ENCODE results near the gene ASIC2.

The ASIC2 gene

DNA sequence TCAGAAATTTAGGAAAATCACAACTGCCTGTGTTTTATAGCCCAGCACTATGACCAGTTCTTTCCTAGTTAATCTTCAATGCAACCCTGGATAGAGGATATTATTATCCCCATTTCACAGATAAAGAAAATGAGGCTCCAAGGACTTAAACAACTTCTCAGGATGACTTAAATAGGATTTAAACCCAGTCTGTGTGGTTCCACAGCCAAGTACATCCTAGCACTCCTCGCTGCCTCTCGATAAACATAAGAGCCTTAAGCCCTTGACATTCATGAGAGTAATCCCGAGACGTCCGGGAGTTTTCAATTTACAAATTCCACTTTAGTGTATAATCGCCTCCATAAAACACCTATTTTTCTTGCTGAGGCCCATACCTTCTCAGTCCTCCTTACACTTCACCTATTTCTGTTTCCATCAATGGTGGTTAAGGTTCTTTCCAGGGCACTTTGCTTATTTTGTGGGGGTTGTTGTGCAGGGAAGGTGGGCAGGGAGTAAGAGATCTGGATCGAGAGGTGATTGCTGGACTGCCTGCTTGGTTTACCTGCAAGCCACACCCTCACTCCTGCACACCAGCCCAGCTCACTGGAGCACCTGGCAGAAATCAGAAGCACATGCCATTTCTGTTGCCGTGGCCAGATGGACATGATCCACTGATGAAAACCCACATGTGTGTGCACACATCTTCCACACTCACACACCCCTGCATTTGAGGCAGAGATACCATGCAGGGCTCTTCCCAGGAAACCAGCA lies 50.5 kb downstream of the ASIC2 start:
- no peak for DNase-seq (ENCODE audit: low read depth)

DNA sequence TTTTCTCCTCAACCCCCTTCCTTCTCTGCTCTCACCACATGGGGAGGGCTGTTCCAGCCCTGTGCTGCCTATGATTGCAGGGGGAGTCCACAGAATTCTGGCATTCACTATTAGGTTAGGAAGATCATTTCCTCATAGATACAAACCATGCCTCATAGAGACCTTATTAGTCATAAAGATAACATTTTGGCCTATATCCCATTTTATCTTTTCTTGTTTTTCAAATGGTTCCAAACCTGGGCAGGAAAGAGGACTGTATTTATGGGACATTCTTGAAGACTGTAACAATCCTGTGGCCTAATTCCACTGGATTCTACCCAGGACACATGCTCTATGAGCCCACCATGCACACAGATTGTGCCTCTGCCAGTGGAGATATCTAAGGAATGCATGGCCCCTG lies 51.7 kb downstream of the ASIC2 start:
- no peak for DNase-seq (ENCODE audit: low read depth)

DNA sequence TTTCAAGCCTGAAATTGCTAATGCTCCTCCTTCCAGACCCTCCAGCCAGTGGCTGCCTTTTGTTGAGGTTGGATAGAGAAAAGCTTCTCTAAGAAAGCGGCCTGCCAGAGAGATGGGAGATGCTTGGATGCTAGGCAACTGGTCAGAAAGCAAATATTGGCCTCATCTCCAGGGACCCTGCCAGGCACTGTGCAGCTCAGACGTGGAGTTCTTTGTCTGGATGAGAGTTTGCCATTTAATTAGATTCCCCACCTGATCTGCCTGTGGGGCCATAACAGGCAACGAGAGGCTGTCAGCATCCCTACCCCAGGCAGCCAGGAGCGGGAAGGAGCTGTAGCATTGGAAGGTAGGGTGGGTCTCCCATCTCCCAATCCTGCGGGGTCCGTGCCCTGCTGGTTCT lies 52.7 kb downstream of the ASIC2 start:
- DNase-seq (ENCODE audit: low read depth), result no peak

DNA sequence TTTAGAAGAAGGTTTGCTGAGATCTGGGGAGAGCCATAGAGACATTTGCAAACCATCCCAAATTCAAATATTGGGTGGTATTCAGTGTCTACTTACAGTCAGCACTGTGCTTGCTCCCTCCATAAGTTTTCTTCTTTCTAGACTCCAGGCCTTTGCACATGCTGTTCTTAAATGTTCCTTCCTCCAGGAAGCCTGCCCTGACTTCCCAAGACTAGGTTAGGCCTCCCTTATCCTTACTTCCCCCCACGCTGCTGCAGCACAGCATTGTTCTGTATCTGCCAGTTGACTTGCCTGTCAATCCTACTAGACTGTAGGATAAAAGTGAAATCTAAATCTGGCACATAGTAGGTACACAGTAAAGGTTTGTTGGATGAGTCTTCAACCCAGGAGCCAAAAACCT lies 53.4 kb downstream of the ASIC2 start:
- DNase-seq (ENCODE audit: low read depth), result no peak

DNA sequence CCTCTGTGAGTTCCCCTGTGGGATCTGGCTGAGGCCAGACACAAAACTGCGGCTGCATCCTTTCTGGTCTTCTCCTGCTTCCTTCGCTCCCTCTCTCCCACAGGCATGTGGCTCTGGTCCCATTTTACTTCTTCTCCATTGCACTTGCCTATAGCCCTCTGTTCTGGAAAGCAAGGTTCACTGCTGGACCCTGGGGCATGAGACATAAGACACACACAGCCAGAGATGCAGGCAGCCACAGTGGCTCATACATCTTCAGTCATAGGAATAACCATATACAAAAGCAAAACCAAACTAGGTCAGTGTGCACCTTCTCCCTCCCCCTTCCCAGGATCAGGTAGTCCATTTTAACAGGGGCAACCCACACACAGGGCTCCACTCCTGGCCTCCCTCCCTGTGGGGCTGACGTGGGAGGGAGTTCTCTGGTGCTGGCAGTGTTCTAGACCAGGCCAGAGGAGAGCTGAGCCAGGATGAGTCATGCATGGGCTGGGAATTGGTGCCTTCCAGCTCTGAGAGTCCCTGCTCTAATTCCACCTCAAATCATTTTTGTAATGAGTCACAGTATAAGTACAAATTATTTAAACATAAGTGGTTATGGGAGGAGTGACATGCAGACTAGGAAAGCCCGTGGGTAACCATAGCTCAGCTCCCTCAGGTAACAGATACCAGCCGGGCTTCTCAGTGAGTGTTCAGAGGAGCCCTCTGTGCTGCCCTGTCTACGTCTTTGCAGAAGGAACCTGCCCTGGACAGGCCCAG lies 58.0 kb downstream of the ASIC2 start:
- DNase-seq (ENCODE audit: low read depth), result no peak

DNA sequence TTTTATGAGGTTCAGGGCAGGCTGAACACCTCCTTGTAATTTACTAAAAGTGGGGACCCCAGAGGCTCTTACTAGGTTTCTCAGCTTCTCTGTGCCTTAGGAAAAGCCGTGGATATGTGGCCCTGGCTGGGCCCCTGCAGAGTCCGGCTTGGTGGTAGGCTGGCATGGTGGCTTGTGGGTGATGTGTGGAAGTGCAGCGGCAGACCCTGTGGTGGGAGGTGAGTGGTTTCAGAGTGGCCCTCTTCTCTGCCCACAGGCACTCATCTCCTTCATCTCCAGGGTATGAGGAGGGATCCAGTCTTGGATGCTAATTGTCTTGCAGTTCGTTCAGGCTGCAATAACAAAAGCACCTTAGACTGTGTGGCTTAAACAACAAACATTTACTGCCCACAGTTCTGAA lies 58.9 kb downstream of the ASIC2 start:
- no peak for DNase-seq (ENCODE audit: low read depth)

DNA sequence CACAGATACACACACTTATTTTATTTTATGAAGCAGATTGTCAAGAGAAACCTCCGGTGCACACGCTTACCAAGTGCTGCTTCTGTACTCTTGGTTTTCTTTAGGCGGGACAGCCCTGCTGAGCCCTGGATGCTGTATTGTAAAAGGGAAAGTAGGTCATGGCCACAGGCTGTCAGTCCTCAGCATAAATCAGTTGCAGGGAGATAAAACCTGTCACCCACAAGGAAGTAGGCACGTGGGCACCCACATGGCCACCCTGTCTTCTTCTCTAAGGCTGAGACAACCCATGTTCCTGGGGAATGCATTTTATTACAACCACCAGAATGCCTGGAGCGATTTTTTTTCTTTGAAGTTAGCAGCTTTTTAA lies 59.3 kb downstream of the ASIC2 start:
- no peak for DNase-seq (ENCODE audit: low read depth)

DNA sequence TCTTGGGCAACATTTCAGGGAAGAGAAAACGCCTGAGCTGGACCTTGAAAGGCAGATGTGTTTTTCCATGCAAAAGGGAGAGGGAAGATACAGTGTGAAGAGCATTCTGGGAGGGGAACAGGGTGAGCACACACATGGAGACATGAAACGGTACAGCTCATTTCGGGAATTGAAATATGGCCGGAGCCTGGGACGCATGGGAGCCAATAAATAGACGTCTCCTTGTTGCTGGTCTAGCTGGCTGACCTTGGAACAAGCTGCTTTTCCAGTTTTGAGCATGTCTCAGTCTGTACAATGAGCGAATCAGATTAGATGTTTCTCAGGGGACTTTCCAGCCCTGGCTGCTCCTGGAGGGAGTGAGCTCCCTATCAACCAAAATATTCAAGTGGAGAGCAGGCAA lies 63.6 kb downstream of the ASIC2 start:
- no peak for DNase-seq (ENCODE audit: low read depth)

DNA sequence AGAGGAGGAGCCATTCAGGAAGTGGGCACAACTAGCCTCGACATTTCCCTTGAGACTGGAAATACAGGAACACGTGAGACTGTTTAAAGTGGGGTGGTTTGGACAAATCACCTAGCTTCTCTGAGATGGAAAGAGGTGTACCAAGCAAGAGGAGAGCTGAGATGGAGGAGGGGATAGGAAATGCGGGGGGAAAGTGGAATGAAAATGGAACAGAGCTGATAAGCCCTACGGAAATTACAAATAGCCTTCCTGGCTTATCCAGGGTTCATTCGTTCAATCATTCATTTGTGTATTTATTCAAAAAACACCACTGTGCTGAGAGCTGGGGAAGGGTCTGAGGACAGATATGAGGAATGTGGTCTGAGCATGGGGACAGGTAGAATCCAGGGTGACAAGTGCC lies 64.1 kb downstream of the ASIC2 start:
- DNase-seq (ENCODE audit: low read depth), result no peak

DNA sequence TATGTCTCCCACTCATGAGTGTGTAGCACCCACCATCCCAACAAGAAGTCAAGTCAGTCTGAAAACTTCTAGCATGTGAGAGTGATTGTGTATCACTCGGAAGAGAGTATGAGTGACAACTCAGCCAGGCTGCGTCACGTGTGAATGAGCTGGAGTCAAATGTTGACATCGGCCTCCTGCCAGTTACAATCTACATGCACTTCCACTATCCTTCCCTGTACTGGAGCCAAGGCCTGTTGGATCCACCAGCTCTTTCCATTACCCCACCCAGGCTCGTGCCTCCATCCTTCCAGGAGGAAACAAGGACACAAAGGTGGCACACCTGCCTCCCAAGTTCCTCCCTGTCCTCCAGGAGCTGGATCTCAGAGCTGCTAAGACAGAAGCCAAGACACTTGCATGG lies 64.5 kb downstream of the ASIC2 start:
- no peak for DNase-seq (ENCODE audit: low read depth)

DNA sequence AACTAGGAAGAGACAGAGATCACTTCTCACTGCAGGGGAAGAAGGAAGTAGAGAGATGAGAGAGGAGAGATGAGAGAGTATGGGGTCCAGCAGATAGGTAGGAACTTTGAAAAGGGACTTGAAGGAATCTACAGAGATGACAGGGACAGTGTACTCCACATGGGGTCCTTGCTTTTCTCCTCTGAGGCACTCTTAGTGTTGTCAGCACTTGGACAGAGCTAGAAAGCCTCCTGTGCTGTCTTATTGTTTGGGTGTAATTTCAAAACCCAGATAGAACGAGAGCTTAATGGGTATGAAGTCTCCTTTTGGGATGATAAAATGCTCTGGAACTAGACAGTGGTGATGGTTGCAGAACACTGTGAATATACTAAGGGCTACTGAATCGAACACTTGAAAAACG lies 65.2 kb downstream of the ASIC2 start:
- no peak for DNase-seq (ENCODE audit: low read depth)

DNA sequence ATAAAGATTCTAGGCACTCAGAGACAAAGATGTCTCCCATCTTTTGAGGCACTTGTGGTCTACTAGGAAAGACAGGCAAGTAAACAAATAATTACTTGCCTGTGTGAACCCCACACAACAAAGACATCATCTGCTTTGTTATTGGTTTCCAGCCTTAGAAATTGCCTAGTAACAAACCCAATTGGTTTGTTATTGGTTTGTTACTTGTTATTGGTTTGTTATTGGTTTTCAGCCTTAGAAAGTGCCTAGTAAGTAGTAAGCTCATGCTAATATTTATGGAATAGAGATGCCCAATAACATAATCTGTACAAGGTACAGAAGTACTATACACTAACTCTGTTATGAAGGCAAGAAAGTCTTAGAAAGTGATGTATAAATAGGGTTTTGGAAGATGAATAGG lies 67.1 kb downstream of the ASIC2 start:
- DNase-seq (ENCODE audit: low read depth), result no peak

DNA sequence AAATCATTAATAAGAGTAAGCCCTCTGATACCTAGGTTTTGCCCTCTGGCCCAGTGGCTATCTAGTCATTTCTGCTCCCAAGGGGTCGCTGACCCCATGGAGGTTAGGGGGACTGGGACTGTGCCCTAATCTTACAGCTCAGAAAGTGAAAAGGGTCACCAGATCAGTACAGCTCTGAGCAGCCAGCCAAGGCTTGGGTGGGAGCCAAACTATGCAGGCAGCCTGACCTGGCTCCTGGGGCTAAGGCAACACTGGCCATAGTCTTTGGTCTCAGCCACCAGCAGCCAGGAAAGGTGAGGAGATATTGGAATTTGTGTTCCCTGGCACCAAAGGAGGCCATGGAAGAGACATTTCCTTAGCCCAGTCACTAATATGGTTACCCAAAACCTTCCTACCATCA lies 67.6 kb downstream of the ASIC2 start:
- no peak for DNase-seq (ENCODE audit: low read depth)

DNA sequence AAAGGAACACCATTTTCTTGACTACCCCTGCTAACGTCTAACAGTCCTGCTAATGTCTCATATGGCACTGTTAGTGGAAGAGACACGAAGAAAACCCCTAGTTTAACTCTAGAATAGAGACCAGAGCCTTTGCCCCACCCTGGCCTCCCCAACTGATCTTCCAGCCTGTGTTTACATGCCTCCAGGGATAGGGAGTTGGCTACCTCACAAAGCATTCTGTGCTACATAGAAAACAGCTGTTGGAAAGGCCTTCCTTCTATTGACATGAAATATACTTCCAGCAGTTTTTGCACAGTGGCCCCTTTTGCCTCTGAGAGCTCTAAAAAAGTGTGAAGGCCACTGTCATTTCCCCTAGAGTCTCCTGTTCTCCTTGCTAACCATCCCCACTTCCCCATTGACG lies 73.1 kb downstream of the ASIC2 start:
- DNase-seq (ENCODE audit: low read depth), result no peak

DNA sequence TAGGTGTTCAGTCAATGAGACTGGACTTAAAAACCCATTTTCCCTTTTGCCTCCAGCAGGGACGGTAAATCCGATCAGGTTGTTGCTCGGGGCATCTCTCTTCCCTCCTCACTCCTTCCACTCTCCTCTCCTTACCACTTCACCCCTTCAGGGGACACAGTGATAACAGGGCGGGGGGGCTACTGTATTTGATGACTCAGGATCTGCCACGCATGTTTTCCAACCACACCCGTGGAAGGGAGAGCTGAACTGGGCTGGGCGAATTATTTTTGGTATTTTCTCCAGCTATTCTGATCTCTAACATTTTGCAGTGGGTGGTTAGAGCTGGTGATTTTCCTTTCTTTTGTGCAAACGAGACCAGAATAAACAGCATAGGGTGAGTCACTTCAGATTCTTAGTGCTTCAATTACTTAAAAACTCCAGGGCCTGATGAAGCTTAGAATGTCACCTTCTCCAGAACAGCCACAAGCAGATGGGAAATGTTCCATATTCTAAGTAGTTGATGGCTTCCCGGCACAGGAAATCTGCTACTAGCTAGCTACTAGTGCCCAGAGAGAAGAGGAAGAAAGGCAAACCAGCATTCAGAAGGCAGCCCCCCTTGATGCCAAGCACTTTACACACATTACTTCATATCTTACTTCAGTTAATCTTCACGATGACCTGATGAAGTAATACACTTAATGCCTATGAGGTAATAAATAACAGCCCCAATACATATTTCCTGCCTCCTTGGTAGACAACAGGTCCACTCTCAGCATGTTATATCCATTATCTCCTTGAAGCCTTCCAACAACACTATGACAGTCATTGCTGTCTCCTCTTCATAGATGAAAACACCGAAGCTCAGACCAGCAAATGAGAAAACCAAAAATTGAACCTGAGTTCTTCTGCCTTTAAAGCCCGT lies 74.1 kb downstream of the ASIC2 start:
- DNase-seq (ENCODE audit: low read depth), result no peak

DNA sequence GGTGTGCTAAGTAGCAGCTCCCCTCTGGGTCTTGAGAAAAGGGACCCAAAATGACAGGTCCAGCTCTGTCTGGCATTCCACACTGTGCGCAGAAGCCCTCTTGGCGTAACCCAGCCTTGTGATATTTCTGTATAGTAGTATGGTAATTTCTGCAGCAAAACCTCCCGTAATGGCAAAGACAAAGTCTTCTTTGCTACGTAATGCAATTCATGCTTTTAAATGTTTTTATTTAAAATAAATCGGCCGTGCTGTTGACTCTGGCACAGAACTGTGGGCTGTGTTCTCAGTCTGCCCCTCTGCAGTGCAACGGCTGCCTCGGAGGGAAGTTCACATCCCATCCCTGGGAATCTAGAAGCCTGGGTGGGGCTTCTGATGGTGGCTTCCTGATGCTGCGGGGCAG lies 75.2 kb downstream of the ASIC2 start:
- DNase-seq (ENCODE audit: low read depth), result no peak

DNA sequence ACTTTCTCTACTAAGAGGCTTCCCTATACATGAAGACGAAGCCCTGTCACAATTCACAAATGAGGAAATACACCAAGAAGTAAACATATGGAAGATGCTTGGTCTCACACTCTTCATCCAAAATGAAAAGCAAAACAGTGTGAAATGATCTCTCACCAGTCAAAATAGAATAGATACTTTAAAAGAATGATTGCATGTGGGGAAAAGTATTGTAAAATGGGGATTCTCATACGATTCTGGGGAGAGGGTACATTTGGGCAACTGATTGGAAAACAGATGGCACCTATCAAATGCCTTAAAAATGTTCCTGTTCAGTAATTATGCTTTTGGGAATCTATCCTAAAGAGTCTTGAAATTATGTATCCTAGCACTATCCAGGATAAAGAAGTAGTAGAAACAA lies 78.1 kb downstream of the ASIC2 start:
- no peak for DNase-seq (ENCODE audit: low read depth)

DNA sequence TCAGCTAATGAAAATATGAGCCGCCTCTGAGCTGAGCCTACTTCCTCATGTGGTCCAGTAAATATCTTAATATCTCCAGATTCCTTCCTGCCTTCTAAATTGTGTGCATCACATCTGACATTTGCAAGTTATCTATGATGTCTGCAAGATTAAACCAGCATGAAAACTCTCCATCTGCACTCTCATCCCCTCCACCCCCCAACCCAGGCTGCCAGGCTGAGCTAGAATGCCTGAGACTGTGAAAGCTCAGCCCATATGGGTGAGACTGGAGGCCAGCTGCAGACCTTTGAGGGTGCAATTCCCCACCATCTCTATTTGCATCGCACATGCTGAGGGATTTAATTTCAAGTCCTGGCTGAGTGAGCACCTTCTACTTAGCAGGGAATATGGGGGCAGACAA lies 82.8 kb downstream of the ASIC2 start:
- no peak for DNase-seq (ENCODE audit: low read depth)

DNA sequence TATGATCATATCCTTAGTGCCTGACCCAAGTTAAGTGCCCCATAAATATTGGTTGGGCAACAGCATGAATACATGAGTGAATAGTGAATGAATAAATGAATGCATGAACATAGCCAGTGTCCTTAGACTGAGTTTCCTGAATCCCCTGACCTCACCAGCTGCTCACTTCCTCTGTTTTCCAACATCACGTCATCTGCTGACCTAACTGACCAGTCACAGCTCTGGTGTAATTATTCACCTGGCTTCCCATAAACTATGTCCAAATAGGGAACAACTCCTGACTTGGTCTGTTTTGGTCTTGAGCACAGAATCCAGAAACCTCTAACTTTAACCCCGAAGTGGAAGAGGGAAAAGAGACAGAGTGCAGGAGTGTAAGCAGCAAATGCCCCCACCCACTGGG lies 83.4 kb downstream of the ASIC2 start:
- no peak for DNase-seq (ENCODE audit: low read depth)

DNA sequence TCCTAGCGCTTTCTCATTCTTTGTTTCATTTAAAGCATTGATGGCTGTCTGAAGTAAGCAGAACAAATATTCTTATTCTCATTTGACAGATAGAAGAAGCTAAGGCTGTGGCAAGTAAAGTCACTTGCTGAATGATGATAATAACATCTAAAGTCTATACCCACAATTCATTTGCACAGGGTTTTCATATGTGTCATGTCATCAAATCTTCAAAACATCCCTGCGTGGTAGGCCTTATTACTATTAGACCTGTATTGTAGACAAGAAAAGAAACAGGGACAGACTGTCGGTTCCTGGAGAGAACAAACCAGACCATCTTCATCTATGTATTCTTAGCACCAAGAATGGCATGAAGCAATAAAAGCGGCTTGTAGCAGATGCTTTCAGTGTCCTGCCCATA lies 85.9 kb downstream of the ASIC2 start:
- DNase-seq (ENCODE audit: low read depth), result no peak

DNA sequence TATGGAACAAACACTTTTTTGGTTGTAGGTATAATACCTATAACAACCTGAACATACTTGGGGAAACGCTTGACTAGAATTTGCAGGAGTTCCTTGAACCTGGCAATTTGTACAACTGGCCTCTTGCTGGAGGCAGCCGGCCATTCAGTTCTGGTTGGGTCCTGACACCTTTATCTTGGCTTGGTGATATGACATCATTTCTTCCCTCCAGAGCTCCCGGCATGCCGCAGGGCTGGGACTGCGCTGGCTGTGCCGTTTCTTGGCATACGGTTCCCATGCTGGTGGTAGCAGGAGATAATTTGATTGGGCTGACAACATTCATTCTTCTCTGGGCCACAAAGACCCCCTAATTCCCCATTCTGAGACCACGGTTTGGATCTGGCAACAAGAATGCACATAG lies 87.5 kb downstream of the ASIC2 start:
- DNase-seq (ENCODE audit: low read depth), result no peak

DNA sequence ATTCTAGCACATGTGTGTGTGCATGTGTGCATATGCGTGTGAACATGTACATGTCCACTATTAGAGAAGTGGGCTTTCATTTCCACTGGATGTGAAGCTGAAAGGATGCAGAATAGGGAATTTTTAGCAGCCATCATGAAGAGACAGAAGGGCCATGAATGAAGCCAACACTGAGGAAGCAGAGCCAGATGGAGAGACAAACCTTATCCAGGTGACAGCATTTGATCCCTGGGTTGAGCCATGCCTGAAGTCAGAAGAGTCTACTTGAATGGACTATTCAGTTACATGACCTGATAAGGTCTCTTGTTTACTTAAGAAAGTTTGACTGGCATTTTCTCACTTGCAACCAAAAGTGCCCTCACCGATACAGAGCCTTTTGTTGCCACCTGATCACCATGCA lies 88.4 kb downstream of the ASIC2 start:
- DNase-seq (ENCODE audit: low read depth), result no peak

DNA sequence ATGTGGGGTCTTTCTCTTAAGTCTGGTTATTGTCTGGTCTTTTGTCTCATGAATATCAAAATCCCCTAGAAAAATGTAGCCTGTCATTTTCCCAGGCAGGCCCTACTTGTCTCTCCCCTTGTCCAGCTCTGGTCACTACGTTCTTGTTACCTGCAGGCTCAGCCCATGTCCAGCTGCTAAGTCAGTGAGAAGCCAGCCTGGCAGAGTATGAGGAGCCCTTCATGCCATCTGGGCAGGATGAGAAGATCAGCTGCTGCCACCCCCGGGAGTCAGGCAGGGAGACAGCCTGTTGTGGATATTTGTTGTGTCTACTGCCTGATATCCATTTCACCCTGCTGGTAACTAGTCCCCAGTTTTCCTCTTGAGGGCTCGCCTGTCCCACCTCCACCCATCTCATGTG lies 88.9 kb downstream of the ASIC2 start:
- no peak for DNase-seq (ENCODE audit: low read depth)
